Posterior vena cava (tissue), 2 donors: Measurements from ENCODE around the gene NRP2. TPM values are rescaled to one million over a fixed set of nuclear protein-coding genes. Genes with fewer than 3 reads are reported as not detected.

Experiments used
- DNase-seq: peaks from one replicate; pipeline ENCODE4 v3.0.0-alpha.2; 2020; ENCODE audit warnings: low spot score
- intact Hi-C, 2 donors: fragments of 100-400 bp; cut with DNase I; formaldehyde crosslinking; loops; one replicate each; pipeline versions ENCODE4 v1.14.1 to v1.14.2; 2022 to 2023
- total RNA-seq, 2 donors: library from RNA; stranded (reverse); fragmentation: NEBNext Ultra II Directional; extraction: Animal tissue kit (Norgen Biotek cat#: 25700); gene quantifications; one replicate each; pipeline ENCODE4 v1.2.1, GENCODE V29; 2021
- donor health status: DM: yes; HTN: yes; CAD: no.
- donor health status: DM: yes; HTN: yes; CAD: no.

The NRP2 gene
- total RNA-seq, 2 donors from 2014 or later = 80.8 to 93.5 TPM

DNA sequence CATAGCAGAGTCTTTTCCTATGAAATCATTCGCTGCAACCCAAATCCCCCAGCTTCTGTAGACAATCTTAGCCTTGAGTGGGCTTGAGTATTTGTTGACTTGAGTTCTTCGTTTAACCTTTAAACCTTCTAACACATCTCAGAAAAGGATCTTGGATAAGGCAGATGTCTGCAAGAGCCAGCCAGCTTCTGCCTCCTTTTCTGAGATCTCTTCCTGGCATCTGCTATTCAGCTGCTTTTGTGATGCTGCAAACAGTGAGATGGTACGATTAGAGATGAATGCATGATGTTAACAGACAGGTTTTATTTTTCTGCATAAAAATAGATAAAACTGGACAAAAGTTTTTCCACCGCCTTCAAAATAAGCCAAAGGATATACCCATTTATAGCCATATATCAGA, 37.5 kb downstream of the NRP2 start:
- intact Hi-C loops = no loop called here
- DNase-seq = no peak

DNA sequence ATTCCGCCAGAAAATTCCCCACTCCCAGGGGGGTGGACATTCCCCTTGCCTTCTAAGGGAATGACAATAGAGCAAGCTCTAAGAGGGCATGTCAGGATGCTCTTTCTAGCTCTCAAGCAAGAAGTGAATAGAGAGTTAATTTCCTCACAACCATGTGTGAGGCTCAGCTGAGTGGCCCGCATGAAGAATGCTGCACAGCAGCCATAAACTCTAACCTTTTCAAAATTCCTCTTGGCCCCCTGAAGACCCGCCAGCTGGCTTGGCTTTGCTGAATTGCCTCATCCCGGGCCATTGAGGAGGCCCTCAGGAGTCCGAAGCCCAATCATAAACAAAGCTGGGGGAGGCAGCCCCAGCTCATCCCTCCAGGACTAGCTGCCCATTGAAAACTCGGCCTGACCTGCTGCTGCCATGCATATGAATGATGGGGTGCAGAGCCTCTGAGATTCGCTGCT, 38.2 kb downstream of the NRP2 start:
- no peak for DNase-seq
- intact Hi-C loops = no loop called here

DNA sequence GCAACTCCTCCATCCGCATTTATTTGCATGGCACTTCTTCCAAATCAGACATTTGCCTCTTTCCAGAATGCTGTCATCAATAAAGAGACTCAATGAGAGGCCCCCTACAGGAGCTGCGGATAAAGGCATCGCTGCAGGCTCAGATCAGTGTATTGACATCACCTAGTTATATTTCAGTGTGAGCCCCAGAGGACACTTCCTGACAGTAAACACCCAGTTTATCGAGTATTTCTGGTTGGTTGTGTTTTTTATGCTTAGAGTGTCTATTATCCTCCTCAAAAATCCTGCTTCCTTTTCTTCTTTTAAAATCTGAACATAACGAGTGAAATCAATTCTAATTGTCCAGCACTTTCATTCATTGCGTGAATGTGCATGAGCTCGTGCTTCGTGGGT, 38.8 kb downstream of the NRP2 start:
- intact Hi-C loops = no loop called here

GRCh38 chr2:205722283-205722918, 40.1 kb downstream of the NRP2 start:
- DNase-seq = no peak
- intact Hi-C loops = no loop called here

More for the DNA sequence above, 38.8 kb downstream of the NRP2 start:
- DNase-seq = no peak

GRCh38 chr2:205723179-205723578, 40.9 kb downstream of the NRP2 start:
- no peak for DNase-seq
- intact Hi-C loops = no loop called here

DNA sequence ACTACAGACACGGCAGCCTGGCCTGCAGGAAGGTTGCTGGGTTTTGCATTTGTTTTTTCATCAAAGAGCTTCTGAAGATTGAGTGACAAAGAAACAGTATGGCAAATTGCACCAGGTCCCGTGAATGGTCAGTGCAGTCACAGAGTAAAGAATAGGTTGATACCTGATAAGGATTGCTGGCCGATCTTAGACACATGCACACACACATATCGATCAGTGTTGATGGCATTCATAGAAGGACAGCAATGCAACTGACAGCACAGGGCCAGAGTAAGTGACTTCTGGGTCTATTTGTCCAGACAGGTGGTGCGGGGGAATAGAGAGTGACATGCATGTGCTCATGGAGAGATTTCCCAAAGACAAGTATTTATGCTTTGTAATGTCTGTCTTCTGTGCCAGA, 42.8 kb downstream of the NRP2 start:
- intact Hi-C loops = no loop called here
- no peak for DNase-seq

DNA sequence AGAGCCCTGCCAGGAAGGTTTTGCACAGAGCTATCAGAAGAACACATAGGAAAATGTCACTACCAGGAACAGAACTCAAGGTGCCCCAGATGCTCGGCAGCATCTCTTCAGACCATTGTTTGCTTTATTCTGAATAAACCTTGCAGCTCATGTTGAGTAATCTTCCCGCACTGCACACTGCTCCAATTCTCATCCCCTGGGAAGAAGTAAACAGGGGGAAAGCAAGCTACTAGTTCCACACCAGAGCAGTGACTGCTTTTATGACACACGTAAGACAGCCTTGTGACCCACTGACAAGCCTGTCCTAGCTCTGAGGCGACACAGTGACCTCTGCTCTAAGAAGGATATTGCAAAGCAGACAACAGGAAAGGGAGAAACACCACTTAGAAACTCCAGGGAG, 44.2 kb downstream of the NRP2 start:
- intact Hi-C loops = no loop called here
- DNase-seq = no peak

DNA sequence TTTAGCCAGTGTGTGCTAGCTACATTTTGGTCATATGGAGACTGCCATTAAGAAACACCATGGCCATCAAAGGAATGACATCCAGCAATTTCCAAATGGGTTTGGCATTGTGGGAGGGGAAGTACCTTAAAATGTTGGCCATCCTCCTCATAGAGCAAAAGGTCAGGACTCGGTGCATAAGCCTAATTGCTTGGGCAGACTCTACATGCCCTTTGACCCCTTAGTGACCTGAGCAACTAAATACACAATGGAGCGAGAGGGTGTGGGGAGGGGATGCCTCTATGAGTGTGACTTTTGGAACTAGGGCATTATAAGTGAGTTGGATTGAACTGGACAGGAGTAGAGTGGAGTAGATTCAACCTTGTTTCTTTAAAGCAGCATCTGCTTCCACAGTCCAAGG, 44.9 kb downstream of the NRP2 start:
- intact Hi-C loops = no loop called here
- no peak for DNase-seq

DNA sequence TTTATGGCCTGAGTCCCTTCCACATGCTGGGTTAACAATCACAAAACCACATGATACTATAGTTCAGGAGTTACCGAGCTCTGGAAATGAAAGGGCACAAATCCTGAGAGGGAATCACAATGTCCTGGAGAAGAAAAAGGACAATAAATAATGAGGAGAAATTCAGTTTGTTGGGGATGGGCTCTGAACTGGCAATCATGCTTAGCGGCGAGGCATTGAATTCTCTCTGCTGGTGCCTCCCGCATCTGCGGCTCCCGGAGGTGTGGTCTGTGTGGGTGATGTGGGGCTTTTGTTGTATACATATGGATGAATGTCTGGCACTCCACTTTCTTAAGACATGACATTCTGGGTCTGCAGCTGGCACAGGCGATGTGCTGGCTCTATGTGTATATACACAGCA, 46.1 kb downstream of the NRP2 start:
- intact Hi-C loops = no loop called here
- DNase-seq = no peak

GRCh38 chr2:205730191-205730590, 47.9 kb downstream of the NRP2 start:
- no peak for DNase-seq
- intact Hi-C loops = loop anchor here in 1 of 2 donors (5.0 kb wide), 1 partner anchor 43 kb away; no protein-coding TSS in a partner anchor

DNA sequence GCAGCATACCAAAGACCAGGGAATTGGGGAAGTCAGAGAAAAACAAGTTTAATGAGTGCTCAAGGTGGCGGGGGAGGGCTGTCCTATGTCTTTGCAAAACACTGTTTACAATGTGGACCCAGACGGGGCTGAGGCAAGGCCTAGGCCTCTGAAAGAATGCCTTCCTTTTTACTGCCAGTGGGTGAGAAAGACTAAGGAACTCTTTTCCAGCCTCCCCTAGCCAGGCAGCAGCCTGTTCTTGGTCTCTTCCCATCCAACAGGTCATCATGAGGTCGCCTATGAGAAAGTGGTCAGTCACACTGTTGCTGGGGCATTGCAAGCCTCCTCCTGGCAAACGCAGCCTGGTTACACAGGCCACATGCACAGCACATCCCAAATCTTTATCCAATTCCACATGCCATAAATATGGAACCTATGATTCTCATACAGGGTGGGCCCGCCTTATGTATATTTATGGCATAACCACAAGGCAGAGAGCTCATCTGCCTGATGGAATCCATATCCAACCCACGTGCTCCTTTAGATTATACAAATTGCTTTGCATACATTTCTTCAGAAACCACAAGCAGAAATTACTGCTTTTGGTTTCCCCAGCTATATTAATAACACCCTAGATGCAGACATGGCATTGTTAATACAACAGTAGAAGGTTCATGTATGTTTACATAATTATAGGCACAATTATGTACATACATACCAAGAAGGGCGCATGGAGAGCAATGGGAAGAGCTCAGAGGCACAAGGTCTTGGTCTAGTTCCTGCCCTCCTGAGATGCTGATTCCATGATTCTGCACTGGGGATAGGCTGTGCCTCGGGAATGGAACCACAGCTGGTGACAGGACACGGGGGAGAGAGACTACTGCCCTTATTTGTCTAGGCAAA, 48.6 kb downstream of the NRP2 start:
- intact Hi-C loops = loop anchor here in 1 of 2 donors (5.0 kb wide), 1 partner anchor 44 kb away; no protein-coding TSS in a partner anchor
- DNase-seq = no peak

DNA sequence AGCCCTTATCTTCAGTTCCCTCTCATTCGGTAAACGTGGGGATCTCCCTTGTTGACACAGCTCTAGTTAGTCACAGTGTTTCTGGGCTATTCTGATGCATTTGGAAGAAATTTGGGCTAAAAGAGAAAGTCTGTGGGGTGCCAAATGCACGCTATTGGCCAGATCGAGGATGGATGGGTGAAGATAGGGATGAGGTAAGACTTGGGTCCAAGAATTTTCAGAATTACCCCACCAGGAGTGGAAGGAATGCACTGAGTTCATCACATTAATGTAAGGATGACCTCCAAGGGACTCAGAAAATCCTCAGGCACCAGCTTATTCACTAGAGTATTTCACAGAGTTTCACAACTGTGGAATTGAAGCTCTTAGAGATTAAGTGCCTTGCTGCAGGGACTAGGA, 49.3 kb downstream of the NRP2 start:
- intact Hi-C loops = loop anchor here in 1 of 2 donors (5.0 kb wide), 1 partner anchor 44 kb away; no protein-coding TSS in a partner anchor

DNA sequence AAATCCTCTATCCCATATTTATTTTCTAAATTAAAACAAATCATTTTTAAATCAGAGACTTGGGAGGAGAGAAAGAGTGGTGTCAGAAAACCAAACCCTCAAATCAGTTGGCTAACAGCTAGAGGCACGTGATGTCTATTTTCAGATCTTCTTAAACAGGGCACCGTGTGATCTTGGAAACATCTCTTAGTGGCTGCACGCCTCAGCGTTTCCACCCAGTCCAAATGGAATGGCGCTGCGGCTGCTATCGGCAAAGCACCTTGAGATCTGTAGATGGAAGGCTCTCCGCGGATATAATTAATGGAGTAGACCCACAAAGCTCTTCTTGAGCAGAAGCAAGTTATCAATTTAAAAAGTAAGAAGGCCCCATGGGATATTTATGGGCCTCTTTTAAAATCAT, 50.0 kb downstream of the NRP2 start:
- intact Hi-C loops = loop anchor here in 1 of 2 donors (5.0 kb wide), 1 partner anchor 45 kb away; no protein-coding TSS in a partner anchor
- DNase-seq = no peak

More for the DNA sequence above, 49.3 kb downstream of the NRP2 start:
- no peak for DNase-seq

DNA sequence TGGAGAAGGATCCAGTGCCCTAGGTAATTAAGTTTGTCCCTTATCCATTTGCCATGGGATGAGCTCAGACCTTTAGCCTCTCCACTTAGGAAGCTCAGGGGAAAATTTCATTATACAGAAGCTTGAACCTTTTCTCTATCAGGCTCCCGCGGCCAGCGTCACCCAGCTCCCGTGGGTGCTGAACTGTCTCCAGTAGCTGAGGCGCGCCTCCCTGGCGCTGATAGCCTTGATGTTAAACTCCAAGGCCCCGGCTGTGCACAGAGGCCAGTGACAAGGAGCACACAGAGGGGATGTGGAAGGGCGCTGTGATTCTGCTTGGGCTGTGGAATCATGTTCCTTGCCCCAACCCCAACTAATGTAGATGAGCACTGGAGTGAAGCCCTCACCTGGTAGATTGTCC, 50.8 kb downstream of the NRP2 start:
- intact Hi-C loops = loop anchor here in 1 of 2 donors (5.0 kb wide), 1 partner anchor 46 kb away; no protein-coding TSS in a partner anchor

GRCh38 chr2:205733648-205734047, 51.3 kb downstream of the NRP2 start:
- DNase-seq = no peak
- intact Hi-C loops = loop anchor here in 1 of 2 donors (5.0 kb wide), 1 partner anchor 46 kb away; no protein-coding TSS in a partner anchor

More for the DNA sequence above, 50.8 kb downstream of the NRP2 start:
- DNase-seq = no peak

DNA sequence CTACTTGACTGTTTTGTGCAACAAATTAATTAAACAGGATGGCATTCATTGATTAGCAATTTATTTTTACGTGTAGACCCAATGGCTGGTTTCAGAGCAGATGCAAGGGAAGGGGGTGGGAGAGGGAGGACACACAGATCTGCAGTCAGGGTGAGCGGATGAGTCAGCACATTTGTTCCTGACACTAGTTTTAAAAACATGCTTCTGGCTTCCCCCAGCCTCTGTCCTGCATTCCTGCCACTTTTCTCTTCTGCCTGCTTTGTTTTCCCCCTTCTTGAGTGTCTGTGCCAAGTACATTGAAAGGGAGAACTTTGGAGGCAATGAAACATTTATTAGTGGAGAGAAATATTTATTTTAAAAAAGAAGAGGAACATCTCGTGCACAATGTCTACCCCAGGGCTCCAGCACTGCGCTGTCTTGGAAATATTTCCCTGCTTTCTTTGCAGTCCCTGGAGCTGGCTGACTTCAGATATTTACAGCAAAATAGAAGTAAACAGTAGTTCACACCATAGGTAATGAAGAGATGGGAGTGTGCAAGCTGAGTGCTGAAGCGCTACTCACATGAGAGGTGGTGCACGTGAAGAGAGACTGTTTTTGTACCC, 52.2 kb downstream of the NRP2 start:
- intact Hi-C loops = loop anchor here (1.0 to 5.0 kb wide), 2 partner anchors 22 to 47 kb away; no protein-coding TSS in a partner anchor
- DNase-seq = no peak

DNA sequence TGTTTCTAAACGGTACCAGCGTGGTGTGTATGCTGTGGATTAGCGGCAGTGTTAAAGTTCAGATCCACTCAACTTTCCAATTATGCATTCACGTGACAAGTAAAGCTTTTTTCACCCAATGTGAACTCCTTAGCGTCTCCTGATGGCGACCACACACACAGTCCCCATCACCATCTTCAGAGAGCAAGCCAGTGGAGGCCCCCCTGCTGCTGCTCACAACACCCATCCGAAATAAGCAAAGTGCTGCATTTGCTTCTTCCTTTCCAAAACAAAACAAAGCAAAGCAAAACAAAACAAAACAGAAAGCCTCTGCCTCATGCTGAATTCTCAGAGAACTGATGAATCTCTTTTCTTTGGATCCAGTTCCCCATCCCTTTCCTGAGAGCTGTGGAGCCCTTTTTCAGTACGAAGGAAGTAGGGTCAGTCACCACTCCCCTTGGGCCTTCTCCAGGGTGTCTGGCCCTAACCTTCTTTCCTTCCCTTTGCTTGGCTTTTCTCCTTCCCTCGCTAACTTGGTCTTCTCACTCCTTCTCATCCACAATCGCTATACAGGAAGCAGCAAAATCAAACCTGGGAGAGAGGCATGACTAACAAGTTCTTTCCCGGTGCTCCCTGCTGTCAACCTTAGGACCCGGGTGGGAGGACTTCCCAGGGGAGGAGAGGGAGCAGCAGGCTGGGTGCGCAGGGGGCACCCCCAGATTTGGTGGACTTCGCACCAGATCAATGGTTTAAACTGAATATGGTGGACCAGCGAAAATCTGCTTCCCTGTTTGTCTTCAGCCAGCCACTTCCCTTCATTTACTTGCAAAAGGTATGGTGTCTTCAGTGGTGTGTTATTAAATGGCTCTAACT, 56.0 kb downstream of the NRP2 start:
- intact Hi-C loops = no loop called here
- DNase-seq = no peak

GRCh38 chr2:205739620-205740019, 57.3 kb downstream of the NRP2 start:
- intact Hi-C loops = loop anchor here in 1 of 2 donors (5.0 kb wide), 1 partner anchor 682 kb away; no protein-coding TSS in a partner anchor
- no peak for DNase-seq

- intact Hi-C loops = loop anchor here in 1 of 2 donors (5.0 kb wide), 1 partner anchor 683 kb away; no protein-coding TSS in a partner anchor
Observed at GRCh38 chr2:205740381-205740780, 58.1 kb downstream of the NRP2 start.

More at GRCh38 chr2:205740381-205740780, 58.1 kb downstream of the NRP2 start:
- no peak for DNase-seq
